HCT116 (cell line): Measurements from ENCODE around the gene CPN2. TPM values are rescaled to one million over a fixed set of nuclear protein-coding genes. Genes with fewer than 3 reads are reported as not detected.
A peak's percentile ranks its signal among the peaks of the same experiment; 100 is the strongest.

Experiments used
- ATAC-seq: fragments of 200-7000 bp; cut with Tn5 transposase; 2 replicates; pipeline ENCODE4 v1.9.1; 2020; ENCODE audit warnings: mild to moderate bottlenecking, moderate library complexity
- BruUV-seq: library from RNA; stranded (reverse); fragments of 400-500 nt; replicated peaks from 2 replicates; lab custom pipeline; 2021; lab: Mats Ljungman, UMichigan
- CTCF ChIA-PET: fragments of 300-600 bp; sonication (Branson Sonifier 250); formaldehyde crosslinking; loops from one replicate; lab custom pipeline; 2021; ENCODE audit warnings: antibody characterized with exemption; lab: Charles Lee
- POLR2A ChIA-PET: fragments of 300-600, 350-600 bp; sonication (Branson Sonifier 250); formaldehyde crosslinking; loops from one replicate; lab custom pipeline; 2021; ENCODE audit warnings: antibody characterized with exemption; lab: Charles Lee
- RAD21 ChIA-PET, 2 experiments: fragments of 300-600 bp; sonication (Branson Sonifier 250); formaldehyde crosslinking; loops; one replicate each; lab custom pipeline; 2023; ENCODE audit warnings: low total read pairs in 2 of 2; ENCODE audit not compliant: uncharacterized antibody in 2 of 2, unreplicated experiment in 2 of 2, low non-redundant PET in 1 of 2; lab: Charles Lee
- DNase-seq: peaks from one replicate; pipeline ENCODE4 v3.0.0-alpha.2; 2010; ENCODE audit warnings: low read depth, low spot score
- H2AFZ ChIP-seq: fragments of 200-600 bp; shearing (Covaris generic), sonication (generic); 2 replicates; pipeline ENCODE4 v1.6.1; 2017; ENCODE audit warnings: low read depth, mixed run types, mixed read lengths, antibody characterized with exemption, low read length; ENCODE audit not compliant: poor library complexity, severe bottlenecking
- H3K27ac ChIP-seq: 2 replicates; pipeline ENCODE4 v1.5.1; 2012; ENCODE audit warnings: low read depth, low read length
- H3K27me3 ChIP-seq: fragments of 200-600 bp; sonication (generic); 2 replicates; pipeline ENCODE4 v1.6.1; 2016; ENCODE audit warnings: mixed run types, low read length, mixed read lengths; ENCODE audit not compliant: insufficient read depth
- H3K36me3 ChIP-seq, 2 experiments: fragments of 200-500 bp in 1 of 2; fragments of 200-600 bp in 1 of 2; sonication (Bioruptor generic) in 1 of 2; sonication (generic) in 1 of 2; 2 replicates each; pipeline versions ENCODE4 v1.5.1 to v1.6.1; 2014 to 2016; ENCODE audit warnings: low read length in 2 of 2, inconsistent platforms in 1 of 2, mixed read lengths in 1 of 2, mixed run types in 1 of 2; ENCODE audit not compliant: insufficient read depth in 2 of 2, control insufficient read depth in 1 of 2
- H3K4me1 ChIP-seq, 2 experiments: fragments of 200-600 bp in 1 of 2; sonication (generic) in 1 of 2; 2 replicates each; pipeline versions ENCODE4 v1.5.1 to v1.6.1; 2012 to 2017; ENCODE audit warnings: low read length in 2 of 2, inconsistent platforms in 1 of 2, mild to moderate bottlenecking in 1 of 2, mixed read lengths in 1 of 2, mixed run types in 1 of 2, moderate library complexity in 1 of 2; ENCODE audit not compliant: insufficient read depth in 2 of 2, control insufficient read depth in 1 of 2
- H3K4me2 ChIP-seq: fragments of 200-600 bp; sonication (generic); 2 replicates; pipeline ENCODE4 v1.6.1; 2017; ENCODE audit warnings: mixed run types, low read length, mixed read lengths
- H3K4me3 ChIP-seq, 2 experiments: fragments of 200-600 bp in 1 of 2; sonication (generic) in 1 of 2; replicated peaks in 1 of 2; 2 replicates each; pipeline ENCODE4 v1.5.1; 2011 to 2016; ENCODE audit warnings: low read length in 2 of 2, control low read depth in 1 of 2, low read depth in 1 of 2, mild to moderate bottlenecking in 1 of 2, mixed read lengths in 1 of 2, mixed run types in 1 of 2
- H3K79me2 ChIP-seq: fragments of 200-600 bp; sonication (generic); 2 replicates; pipeline ENCODE4 v1.6.1; 2017; ENCODE audit warnings: mild to moderate bottlenecking, mixed run types, low read length, moderate library complexity, mixed read lengths; ENCODE audit not compliant: insufficient read depth
- H3K9ac ChIP-seq: fragments of 200-600 bp; sonication (generic); 2 replicates; pipeline ENCODE4 v1.6.1; 2016; ENCODE audit warnings: low read length, mixed read lengths
- H3K9me2 ChIP-seq: fragments of 200-600 bp; sonication (generic), shearing (Covaris generic); 2 replicates; pipeline ENCODE4 v1.6.1; 2017; ENCODE audit warnings: mixed run types, mild to moderate bottlenecking, moderate library complexity; ENCODE audit not compliant: insufficient read depth
- H3K9me3 ChIP-seq, 2 experiments: fragments of 200-500 bp in 1 of 2; fragments of 200-600 bp in 1 of 2; sonication (Bioruptor generic) in 1 of 2; sonication (generic) in 1 of 2; 2 replicates each; pipeline ENCODE4 v1.6.1; 2014 to 2017; ENCODE audit warnings: low read length in 2 of 2, mixed read lengths in 2 of 2, inconsistent platforms in 1 of 2, low read depth in 1 of 2, mild to moderate bottlenecking in 1 of 2, mixed run types in 1 of 2, moderate library complexity in 1 of 2; ENCODE audit not compliant: control insufficient read depth in 1 of 2, insufficient read depth in 1 of 2
- H4K20me1 ChIP-seq: fragments of 200-600 bp; sonication (generic), shearing (Covaris generic); 2 replicates; pipeline ENCODE4 v1.6.1; 2017; ENCODE audit warnings: mixed run types, mild to moderate bottlenecking, moderate library complexity; ENCODE audit not compliant: insufficient read depth
- CBX3 ChIP-seq: IDR thresholded peaks from 2 replicates; pipeline ENCODE4 v1.6.1; 2012; ENCODE audit warnings: low read depth
- EGR1 ChIP-seq: IDR thresholded peaks from 2 replicates; pipeline ENCODE4 v1.6.1; 2012; ENCODE audit warnings: low read depth
- EZH2 ChIP-seq: fragments of 200-600 bp; sonication (generic); IDR thresholded peaks from 2 replicates; pipeline ENCODE4 v1.6.1; 2017; ENCODE audit warnings: antibody characterized with exemption, mixed run types
- MAX ChIP-seq: IDR thresholded peaks from 2 replicates; pipeline ENCODE4 v1.6.1; 2012
- RAD21 ChIP-seq: IDR thresholded peaks from 2 replicates; pipeline ENCODE4 v1.6.1; 2012; ENCODE audit warnings: low read depth, mild to moderate bottlenecking
- SIN3A ChIP-seq: IDR thresholded peaks from 2 replicates; pipeline ENCODE4 v1.6.1; 2012; ENCODE audit warnings: low read depth
- SP1 ChIP-seq: IDR thresholded peaks from 2 replicates; pipeline ENCODE4 v1.6.1; 2012; ENCODE audit warnings: low read depth
- SRF ChIP-seq: IDR thresholded peaks from 2 replicates; pipeline ENCODE4 v1.6.1; 2012; ENCODE audit warnings: low read depth
- YY1 ChIP-seq: IDR thresholded peaks from 2 replicates; pipeline ENCODE4 v1.6.1; 2011; ENCODE audit warnings: low read length, low read depth, moderate library complexity, mild to moderate bottlenecking; ENCODE audit not compliant: insufficient replicate concordance; ENCODE audit errors: extremely low read depth
- ZFX ChIP-seq: fragments of 450-650 bp; IDR thresholded peaks from 2 replicates; pipeline ENCODE4 v1.6.1; 2017
- ZNF274 ChIP-seq: fragments of 200-500 bp; sonication (Bioruptor generic); IDR thresholded peaks from 2 replicates; pipeline ENCODE4 v1.6.1; 2014; ENCODE audit warnings: mild to moderate bottlenecking, low read depth, low read length, inconsistent platforms
- intact Hi-C: fragments of 100-400 bp; cut with micrococcal nuclease; formaldehyde crosslinking; loops from 2 replicates; pipeline ENCODE4 v1.10.0; 2022
- total RNA-seq: library from RNA; stranded (reverse); gene quantifications from one replicate; pipeline ENCODE4 v1.2.1, GENCODE V29; 2021; ENCODE audit not compliant: unreplicated experiment
- TF ChIP-seq, protein P1 (sequence below), 3 experiments: fragments of 200-600 bp in 1 of 3; sonication (generic) in 1 of 3; IDR thresholded peaks in 2 of 3; conservative IDR thresholded peaks in 1 of 3; 2 replicates each; pipeline ENCODE4 v1.5.1; 2012 to 2017; ENCODE audit warnings: low read depth in 2 of 3, low read length in 2 of 3, antibody characterized with exemption in 1 of 3, borderline replicate concordance in 1 of 3, control low read depth in 1 of 3, mild to moderate bottlenecking in 1 of 3, mixed read lengths in 1 of 3, mixed run types in 1 of 3, moderate library complexity in 1 of 3; ENCODE audit not compliant: insufficient read depth in 1 of 3
- TF ChIP-seq, protein P2 (sequence below): IDR thresholded peaks from 2 replicates; pipeline ENCODE4 v1.6.1; 2012
- TF ChIP-seq, protein P3 (sequence below): IDR thresholded peaks from 2 replicates; pipeline ENCODE4 v1.6.1; 2011; ENCODE audit warnings: mild to moderate bottlenecking, low read length, moderate library complexity; ENCODE audit not compliant: insufficient replicate concordance; ENCODE audit errors: extremely low read depth
- TF ChIP-seq, protein P4 (sequence below): IDR thresholded peaks from 2 replicates; pipeline ENCODE4 v1.6.1; 2012; ENCODE audit warnings: low read depth

Gene CPN2
- total RNA-seq, 1 experiment from 2014 or later = not detected

GRCh38 chr3:194350726-194351071 lies 429 bp downstream of the CPN2 start:
- POLR2A ChIA-PET = no interaction called here

More at GRCh38 chr3:194350726-194351071, 429 bp downstream of the CPN2 start:
- DNase-seq (no peak), ATAC-seq (no peak)
- Histone ChIP-seq H3K4me2 (peak overlapping the region; percentile 28; the same call in 1 of the 2 replicates), H3K79me2 (no peaks in the 10 kb centered on the region), H3K36me3 (no peaks in the 10 kb centered on the region), H3K4me3 (no peak overlapping the region), H3K9me2 (no peaks in the 10 kb centered on the region), H4K20me1 (no peaks in the 10 kb centered on the region), H2AFZ (peak overlapping the region; percentile 85), H3K27me3 (no peaks in the 10 kb centered on the region), H3K27ac (peak overlapping the region; percentile 39; the same call in 1 of the 2 replicates), H3K9me3 (no peaks in the 10 kb centered on the region), H3K9ac (no peak overlapping the region), H3K4me1 (peaks cover 8 to 14% of the 10 kb centered on the region in 2 experiments)
- no TSS peak for BruUV-seq
- TF ChIP-seq, protein P1, sequence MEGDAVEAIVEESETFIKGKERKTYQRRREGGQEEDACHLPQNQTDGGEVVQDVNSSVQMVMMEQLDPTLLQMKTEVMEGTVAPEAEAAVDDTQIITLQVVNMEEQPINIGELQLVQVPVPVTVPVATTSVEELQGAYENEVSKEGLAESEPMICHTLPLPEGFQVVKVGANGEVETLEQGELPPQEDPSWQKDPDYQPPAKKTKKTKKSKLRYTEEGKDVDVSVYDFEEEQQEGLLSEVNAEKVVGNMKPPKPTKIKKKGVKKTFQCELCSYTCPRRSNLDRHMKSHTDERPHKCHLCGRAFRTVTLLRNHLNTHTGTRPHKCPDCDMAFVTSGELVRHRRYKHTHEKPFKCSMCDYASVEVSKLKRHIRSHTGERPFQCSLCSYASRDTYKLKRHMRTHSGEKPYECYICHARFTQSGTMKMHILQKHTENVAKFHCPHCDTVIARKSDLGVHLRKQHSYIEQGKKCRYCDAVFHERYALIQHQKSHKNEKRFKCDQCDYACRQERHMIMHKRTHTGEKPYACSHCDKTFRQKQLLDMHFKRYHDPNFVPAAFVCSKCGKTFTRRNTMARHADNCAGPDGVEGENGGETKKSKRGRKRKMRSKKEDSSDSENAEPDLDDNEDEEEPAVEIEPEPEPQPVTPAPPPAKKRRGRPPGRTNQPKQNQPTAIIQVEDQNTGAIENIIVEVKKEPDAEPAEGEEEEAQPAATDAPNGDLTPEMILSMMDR (IDR thresholded peaks at IDR 0.05 in 2 of 3, conservative IDR thresholded peaks at IDR 0.05 in 1 of 3; ENCODE audit: borderline replicate concordance in 1 of 3, insufficient read depth in 1 of 3, low read depth in 2 of 3, low read length in 2 of 3) = no peak
- TF ChIP-seq EZH2 = no peak
- TF ChIP-seq EGR1 = peak; percentile 34; the same call in 1 of the 2 replicates
- TF ChIP-seq SP1 = no peak
- no peak for TF ChIP-seq ZFX
- TF ChIP-seq, protein P2, sequence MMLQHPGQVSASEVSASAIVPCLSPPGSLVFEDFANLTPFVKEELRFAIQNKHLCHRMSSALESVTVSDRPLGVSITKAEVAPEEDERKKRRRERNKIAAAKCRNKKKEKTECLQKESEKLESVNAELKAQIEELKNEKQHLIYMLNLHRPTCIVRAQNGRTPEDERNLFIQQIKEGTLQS = no peak
- TF ChIP-seq, protein P3, sequence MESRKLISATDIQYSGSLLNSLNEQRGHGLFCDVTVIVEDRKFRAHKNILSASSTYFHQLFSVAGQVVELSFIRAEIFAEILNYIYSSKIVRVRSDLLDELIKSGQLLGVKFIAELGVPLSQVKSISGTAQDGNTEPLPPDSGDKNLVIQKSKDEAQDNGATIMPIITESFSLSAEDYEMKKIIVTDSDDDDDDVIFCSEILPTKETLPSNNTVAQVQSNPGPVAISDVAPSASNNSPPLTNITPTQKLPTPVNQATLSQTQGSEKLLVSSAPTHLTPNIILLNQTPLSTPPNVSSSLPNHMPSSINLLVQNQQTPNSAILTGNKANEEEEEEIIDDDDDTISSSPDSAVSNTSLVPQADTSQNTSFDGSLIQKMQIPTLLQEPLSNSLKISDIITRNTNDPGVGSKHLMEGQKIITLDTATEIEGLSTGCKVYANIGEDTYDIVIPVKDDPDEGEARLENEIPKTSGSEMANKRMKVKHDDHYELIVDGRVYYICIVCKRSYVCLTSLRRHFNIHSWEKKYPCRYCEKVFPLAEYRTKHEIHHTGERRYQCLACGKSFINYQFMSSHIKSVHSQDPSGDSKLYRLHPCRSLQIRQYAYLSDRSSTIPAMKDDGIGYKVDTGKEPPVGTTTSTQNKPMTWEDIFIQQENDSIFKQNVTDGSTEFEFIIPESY = no peak
- 0 out of 2 replicates have a peak, but pooled peaks have one; percentile 74 for TF ChIP-seq CBX3
- TF ChIP-seq YY1 = no peak
- TF ChIP-seq SIN3A = no peak
- no peak for TF ChIP-seq SRF
- no peak for TF ChIP-seq MAX
- no peak for TF ChIP-seq RAD21
- TF ChIP-seq, protein P4, sequence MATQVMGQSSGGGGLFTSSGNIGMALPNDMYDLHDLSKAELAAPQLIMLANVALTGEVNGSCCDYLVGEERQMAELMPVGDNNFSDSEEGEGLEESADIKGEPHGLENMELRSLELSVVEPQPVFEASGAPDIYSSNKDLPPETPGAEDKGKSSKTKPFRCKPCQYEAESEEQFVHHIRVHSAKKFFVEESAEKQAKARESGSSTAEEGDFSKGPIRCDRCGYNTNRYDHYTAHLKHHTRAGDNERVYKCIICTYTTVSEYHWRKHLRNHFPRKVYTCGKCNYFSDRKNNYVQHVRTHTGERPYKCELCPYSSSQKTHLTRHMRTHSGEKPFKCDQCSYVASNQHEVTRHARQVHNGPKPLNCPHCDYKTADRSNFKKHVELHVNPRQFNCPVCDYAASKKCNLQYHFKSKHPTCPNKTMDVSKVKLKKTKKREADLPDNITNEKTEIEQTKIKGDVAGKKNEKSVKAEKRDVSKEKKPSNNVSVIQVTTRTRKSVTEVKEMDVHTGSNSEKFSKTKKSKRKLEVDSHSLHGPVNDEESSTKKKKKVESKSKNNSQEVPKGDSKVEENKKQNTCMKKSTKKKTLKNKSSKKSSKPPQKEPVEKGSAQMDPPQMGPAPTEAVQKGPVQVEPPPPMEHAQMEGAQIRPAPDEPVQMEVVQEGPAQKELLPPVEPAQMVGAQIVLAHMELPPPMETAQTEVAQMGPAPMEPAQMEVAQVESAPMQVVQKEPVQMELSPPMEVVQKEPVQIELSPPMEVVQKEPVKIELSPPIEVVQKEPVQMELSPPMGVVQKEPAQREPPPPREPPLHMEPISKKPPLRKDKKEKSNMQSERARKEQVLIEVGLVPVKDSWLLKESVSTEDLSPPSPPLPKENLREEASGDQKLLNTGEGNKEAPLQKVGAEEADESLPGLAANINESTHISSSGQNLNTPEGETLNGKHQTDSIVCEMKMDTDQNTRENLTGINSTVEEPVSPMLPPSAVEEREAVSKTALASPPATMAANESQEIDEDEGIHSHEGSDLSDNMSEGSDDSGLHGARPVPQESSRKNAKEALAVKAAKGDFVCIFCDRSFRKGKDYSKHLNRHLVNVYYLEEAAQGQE = no peak
- TF ChIP-seq ZNF274 = no peak
- ChIA-PET RAD21 (no interaction called here), CTCF (interaction anchor here (0.7 to 1.8 kb wide), 5 partner anchors 9 to 570 kb away, joined by 3 to 9 read pairs (median 3); no protein-coding TSS in a partner anchor)
- intact Hi-C loops = no loop called here
